HG02885 (cell line): ENCODE results near the gene IRF1.

Experiments used
- ATAC-seq: cut with Tn5 transposase; IDR thresholded peaks from one replicate; pipeline ENCODE4 v1.9.1; 2021; ENCODE audit warnings: mild to moderate bottlenecking; ENCODE audit not compliant: unreplicated experiment, poor library complexity

The IRF1 gene

GRCh38 chr5:132501629-132501956, 11.0 kb upstream of the IRF1 start:
- no peak for ATAC-seq

DNA sequence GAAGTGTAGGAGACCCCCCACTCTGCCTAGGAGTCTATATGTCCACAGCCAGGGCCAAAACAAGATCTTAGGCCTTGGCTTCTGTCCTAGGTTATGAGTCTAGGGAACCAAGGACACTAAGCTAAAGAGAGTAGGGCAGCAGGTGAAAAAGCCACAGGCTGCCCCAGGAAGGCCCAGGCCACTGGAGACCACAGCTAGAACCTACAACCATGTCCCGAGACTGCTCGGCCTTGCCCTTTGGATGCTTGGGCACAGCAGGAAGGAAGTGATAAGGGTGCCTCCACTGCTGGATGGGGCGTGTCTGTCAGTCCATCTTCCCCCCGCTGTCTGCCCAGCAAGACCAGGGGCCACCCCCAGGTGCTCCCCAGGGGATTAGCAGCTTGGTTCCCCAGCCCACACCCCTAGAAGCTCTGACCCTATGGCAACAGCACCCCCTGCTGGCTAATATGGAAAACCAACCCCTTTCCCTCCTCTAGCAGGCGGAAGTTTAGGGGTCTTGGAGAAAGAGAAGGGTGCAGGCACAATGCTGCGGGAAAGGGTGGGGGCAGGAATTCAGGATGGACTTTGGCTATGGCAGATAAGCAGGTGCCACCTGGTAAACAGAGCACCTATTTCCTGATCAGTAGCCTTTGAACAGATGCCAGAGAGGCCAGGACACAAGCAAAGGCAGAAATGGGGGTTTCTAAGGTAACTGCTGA, 10.5 kb upstream of the IRF1 start:
- no peak for ATAC-seq

DNA sequence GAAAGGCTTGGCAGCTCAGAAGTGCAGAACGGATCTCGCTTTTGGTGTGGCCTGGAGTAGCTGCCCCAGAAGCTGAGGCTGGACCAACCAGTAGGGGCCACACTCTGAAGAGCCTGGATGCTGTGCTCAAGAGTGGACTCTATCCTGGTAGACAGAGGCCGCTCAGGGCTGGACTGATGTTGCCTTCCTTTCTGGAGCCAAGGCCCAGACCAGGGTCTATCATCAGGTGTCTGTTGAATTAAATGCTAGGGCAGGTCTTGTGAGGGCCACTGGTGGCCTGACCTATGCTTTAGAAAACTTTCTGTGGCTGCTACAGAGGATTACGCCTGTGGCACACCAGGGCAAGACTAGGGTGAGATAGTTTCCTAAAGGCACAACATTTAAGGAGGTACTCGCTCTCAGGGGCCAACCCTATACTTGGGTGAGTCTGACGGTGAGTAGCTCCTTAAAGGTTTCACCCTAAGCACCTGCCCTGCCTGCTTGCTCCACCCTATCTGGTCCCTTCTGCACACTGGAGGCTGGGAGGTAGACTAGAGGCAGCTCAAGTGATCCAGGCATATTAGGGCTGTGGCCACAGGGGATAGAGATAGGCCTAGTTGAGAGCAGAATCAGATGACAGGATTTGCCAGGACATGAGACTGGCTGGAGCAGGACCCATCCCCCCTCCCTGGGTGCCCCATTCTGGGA, 9.8 kb upstream of the IRF1 start:
- no peak for ATAC-seq

DNA sequence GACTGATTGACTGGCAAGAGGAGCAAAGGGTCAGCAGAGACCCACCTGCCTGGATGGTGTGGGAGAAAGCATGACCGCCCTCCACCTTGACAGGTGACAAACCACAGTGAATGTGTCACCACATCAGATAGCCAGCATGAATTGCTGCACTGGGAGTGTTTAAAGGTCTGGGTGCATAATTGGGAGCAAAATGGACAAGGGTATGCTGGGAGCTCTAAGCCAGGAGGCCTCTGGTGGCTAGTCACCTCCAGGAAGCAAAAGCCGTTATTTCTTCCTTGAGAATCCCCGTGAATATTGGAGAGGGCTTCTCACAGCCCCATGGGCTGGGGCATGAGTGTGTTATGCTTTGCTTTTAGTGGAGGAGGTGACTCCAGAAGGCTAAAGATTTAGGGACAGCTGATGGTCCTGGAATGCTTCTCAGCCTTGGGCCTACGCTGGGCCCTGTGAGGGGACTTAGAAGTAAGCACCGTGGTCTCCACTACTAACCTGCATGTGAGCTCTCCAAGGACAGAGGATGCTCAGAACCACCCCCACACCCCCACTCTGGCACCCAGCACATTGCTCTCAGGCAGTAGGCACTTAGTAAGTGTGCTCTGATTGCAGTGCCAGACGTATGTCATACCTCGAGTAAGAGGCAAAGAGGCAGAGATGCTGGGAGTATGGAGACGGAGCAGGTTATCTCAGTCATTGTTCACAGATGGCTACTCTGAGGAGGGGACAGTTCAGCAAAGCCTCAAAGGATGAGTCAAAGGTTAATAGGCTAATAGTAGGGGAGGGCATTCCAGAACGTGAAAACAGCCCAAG, 9.1 kb upstream of the IRF1 start:
- no peak for ATAC-seq

DNA sequence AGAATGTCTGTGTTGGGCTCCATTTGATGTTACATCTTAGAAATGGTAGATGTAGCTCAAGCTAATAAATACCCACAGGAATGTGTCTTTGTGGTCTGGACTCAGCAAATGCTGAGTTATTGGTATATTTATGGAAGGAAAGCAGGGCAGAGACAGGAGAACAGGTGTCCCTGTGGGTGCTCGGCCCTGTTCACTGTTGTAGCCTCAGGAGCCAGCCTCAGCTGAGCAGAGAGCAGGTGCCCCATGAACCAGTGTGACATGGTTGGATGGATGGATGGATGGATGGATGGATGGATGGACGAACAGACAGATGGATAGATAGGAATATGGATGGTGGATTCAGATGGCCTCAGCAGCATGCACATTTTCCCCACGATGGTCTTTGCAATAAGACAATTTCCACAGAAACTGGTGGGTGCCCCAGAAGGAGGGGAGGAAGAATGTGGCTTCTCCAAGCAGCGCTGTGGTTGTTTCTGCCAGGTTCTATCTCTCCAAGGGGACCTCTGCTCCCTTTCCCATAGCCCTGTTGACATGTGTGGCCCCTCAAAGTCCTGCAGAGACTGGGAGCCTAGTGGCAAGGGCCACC, 8.2 kb upstream of the IRF1 start:
- no peak for ATAC-seq

GRCh38 chr5:132498152-132498551, 7.6 kb upstream of the IRF1 start:
- no peak for ATAC-seq

DNA sequence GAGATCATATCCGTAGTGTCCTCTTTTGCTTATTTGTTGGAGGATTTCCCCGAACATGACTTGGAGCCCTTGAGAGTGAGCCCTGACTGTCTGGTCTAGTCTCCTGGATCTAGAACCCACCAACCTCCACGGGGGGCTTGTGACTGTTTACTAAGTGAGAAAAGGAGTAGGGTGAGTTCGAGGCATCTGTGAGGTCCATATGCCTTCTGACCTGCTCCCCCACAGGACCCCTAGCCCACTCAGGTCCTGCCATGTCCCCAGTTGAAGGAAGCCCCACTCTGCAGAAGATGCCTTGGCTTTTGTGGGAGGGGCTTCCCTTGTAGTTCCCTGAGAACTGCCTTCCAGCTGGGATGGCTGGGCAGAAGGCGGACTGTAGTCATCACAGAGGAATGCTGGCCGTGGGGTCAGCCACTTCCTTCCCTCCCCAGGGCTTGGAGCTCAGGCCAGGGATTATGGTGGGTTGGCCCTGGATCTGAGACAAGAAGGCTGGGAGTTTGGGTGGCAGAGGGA, 7.0 kb upstream of the IRF1 start:
- no peak for ATAC-seq

GRCh38 chr5:132496631-132497487, 6.3 kb upstream of the IRF1 start:
- ATAC-seq, result peak; percentile 63

GRCh38 chr5:132496191-132496630, 5.6 kb upstream of the IRF1 start:
- ATAC-seq, result peak; percentile 42

DNA sequence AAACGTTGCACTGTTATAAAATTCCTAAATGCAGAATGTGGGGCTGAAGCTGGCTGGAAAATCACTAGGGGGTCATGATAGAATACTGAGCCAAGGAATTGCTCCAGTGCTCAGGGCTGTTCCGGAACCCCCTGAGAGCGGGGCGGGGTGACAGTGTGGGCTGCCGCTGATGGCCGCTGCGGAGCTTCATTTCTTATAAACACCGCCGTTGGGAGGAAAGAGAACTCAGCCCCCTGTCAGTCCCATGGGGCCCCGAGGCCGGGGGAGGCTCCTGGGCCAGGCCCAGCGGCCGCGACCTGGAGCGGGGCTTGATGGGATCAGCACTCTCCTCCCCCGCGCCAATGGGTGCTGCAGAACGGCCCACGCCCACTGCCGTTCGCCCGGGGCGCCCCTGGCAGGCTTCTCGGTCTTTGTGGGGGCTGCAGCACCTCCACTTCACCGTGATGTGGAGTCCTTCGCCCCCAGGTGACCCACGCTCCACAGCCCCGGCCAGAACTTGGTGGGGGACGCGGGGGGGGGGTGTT, 5.2 kb upstream of the IRF1 start:
- peak; percentile 36 for ATAC-seq

- no peak for ATAC-seq
These were observed 3.2 kb upstream of the IRF1 start for GRCh38 chr5:132493821-132494220.

GRCh38 chr5:132493241-132493640, 2.7 kb upstream of the IRF1 start:
- no peak for ATAC-seq

DNA sequence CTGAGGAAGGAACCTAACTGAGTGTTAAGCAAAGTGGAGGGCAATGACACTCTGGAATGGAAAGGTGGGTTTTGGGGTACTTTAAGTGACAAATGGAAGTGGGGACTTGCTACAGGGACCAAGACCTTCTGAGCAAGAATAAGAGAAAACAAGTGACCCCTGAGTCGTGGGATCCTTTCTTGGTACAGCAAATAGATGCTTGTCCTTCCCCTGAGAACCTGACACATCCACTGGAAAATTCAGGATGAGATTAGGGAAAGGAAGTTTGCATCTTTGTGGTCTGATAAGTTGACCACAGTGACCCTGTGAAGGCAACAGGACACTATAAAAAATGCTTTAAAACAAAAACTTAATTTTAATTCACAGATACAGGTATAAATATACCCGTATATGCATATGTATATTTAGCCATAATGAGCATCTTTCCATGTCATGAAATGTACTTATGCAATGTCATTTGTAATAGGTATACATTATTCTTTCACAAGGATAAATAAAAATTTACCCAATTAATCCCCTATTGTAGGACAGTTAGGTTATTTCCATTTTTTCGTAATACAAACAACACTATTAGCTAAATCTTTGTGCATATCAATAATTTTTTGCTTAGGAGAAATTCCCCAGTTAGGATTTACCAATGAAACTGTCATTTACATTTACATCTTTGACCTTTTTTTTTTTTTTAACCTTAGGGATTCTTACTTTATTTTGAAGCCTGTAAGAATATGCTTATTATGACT, 2.0 kb upstream of the IRF1 start:
- no peak for ATAC-seq

DNA sequence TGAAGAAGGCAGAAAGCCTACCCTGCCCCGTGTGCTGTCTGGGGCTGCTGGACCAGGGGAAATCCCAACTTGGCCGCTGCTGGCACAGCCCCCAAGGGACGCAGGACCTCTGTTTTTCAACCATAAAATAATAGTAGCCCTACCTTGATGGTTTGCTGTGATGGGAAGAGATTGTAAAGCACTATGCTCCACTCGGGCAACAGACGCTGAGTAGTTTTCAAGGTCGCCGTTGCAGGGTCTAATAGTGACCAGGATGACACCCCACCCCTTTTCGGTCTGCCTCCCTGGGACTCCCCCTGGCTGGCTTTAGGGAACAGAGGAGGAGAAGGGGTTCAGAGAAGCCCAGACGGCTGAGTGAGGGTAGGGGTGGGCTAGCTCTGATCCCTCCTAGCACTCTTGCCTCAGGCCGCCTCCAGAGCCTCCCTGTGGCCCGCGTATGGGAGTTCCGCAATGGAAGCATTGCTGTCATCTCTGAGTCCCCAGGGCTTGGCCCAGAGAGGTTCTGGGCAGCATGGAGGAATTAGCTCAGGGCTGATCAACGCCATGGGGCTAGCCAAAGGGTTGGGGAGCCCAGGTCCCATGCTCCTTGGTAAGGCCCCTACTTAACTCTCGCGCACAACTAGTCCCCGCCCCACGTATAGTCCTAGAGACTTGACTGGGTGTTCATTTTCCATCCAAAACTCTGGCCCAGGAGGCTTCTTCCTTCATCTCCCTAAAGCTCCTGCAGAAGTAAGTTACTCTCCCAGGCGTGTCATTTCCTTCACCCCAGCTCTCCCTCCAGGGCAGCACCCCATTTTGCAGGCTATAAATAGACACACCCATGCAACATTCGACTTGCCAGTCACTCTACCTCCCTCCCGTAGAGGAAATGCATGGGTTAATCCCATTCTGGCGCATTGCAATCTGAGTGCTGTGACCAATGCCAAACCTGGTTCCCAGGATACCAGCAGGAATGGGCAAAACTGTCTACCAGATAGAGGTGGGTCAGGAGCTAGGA, 1.1 kb upstream of the IRF1 start:
- ATAC-seq, result peak; percentile 15

GRCh38 chr5:132489871-132490483, 596 bp downstream of the IRF1 start:
- peak; percentile 31 for ATAC-seq

DNA sequence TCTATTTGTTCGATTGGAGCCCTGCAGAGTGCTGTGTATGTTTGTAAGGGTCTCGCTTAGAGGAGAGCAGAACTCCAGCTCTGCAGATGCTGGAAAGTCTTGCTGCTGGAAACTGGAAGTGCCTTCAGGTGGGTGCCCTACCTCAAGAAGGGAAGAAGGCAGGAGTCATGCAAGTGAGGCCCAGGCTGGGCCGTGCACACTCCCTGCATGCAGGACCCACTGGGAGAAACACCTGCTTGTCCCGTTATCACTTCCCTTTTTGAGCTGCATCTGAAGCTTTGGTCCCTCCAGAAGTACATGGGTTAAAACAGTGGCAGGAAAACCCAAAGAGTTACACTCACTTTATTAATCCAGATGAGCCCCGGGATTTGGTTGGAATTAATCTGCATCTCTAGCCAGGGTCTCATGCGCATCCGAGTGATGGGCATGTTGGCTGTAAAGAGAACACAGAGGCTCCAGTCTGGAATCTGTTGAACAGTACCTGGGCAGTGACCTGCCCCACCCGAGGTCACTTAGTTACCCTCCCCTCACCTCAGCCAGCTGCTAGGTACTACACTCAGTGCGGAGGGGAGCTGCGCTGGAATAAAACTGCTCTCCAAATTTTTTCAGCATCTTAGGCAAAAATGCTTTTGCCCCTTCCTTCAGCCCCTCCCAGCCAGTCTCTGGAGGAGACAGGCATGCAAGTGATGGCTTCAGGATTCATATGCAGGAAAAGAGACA, 1.4 kb downstream of the IRF1 start:
- ATAC-seq, result no peak

DNA sequence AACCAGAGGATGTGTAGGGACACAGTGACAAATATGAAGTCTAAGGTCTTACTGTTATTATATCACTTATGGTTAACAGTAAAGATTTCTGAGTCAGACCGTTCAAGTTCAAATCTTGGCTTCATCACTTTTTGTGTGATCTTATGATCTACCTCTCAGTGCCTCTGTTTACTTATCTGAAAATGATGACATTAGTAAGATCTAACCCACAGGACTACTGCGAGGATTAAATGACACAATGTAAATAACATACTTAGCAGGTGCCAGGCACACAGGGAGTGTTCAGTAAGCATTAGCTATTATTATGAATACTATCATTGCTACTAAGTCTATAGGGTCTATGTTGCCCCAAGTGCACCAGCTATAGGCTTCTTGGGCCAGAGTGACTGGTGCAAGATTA, 2.0 kb downstream of the IRF1 start:
- ATAC-seq, result no peak
